Caco-2 (cell line): ENCODE measurements around the gene OTOL1. TPM values are rescaled to one million over a fixed set of nuclear protein-coding genes. Genes with fewer than 3 reads are reported as not detected.

Experiments used
- BruUV-seq: library from RNA; stranded (reverse); fragments of 400-500 nt; replicated peaks from 2 replicates; lab custom pipeline; 2021; lab: Mats Ljungman, UMichigan
- CTCF ChIA-PET: fragments of 300-600 bp; sonication (Branson Sonifier 250); formaldehyde crosslinking; loops from one replicate; lab custom pipeline; 2022; ENCODE audit warnings: antibody characterized with exemption; lab: Charles Lee
- POLR2A ChIA-PET: fragments of 300-600 bp; sonication (Branson Sonifier 250); formaldehyde crosslinking; loops from one replicate; lab custom pipeline; 2022; ENCODE audit warnings: antibody characterized with exemption; lab: Charles Lee
- DNase-seq, 2 experiments: peaks; one replicate each; pipeline versions ENCODE4 v3.0.0 to v3.0.0-alpha.2; 2020 to 2022
- H3K27me3 ChIP-seq: replicated peaks from 2 replicates; pipeline ENCODE4 v1.6.0; 2011; ENCODE audit warnings: low read length; ENCODE audit not compliant: control insufficient read depth, insufficient read depth
- H3K36me3 ChIP-seq: 2 replicates; pipeline ENCODE4 v1.5.1; 2011; ENCODE audit warnings: low read length; ENCODE audit not compliant: control insufficient read depth, insufficient read depth
- H3K4me1 ChIP-seq: fragments of 250-450 bp; sonication (Bioruptor Pico); 2 replicates; pipeline ENCODE4 v1.5.1; 2020; ENCODE audit warnings: mild to moderate bottlenecking
- H3K4me3 ChIP-seq: 2 replicates; pipeline ENCODE4 v1.5.1; 2011; ENCODE audit warnings: low read depth, mild to moderate bottlenecking, control low read depth, low read length
- H3K9me3 ChIP-seq: fragments of 250-450 bp; sonication (Bioruptor Pico); 2 replicates; pipeline ENCODE4 v1.5.1; 2020; ENCODE audit warnings: mild to moderate bottlenecking, moderate library complexity
- H3K27ac Mint-ChIP-seq: one replicate; pipeline ENCODE4 v1.8.0; 2022; ENCODE audit warnings: mixed read lengths; ENCODE audit not compliant: unreplicated experiment
- H3K27me3 Mint-ChIP-seq: one replicate; pipeline ENCODE4 v1.8.0; 2022; ENCODE audit warnings: mixed read lengths; ENCODE audit not compliant: insufficient read depth, unreplicated experiment
- H3K36me3 Mint-ChIP-seq: one replicate; pipeline ENCODE4 v1.8.0; 2022; ENCODE audit warnings: mild to moderate bottlenecking, mixed read lengths; ENCODE audit not compliant: insufficient read depth, unreplicated experiment
- H3K4me1 Mint-ChIP-seq: one replicate; pipeline ENCODE4 v1.8.0; 2022; ENCODE audit warnings: low read depth, mixed read lengths; ENCODE audit not compliant: unreplicated experiment
- H3K4me3 Mint-ChIP-seq: one replicate; pipeline ENCODE4 v1.8.0; 2022; ENCODE audit warnings: mild to moderate bottlenecking, moderate library complexity, mixed read lengths; ENCODE audit not compliant: unreplicated experiment
- H3K9me3 Mint-ChIP-seq: one replicate; pipeline ENCODE4 v1.8.0; 2022; ENCODE audit warnings: mixed read lengths; ENCODE audit not compliant: unreplicated experiment
- CTCF ChIP-seq, 2 experiments: fragments of 200-600 bp in 1 of 2; IDR thresholded peaks; 1 replicate in 1 of 2; 2 replicates in 1 of 2; pipeline versions ENCODE4 v1.5.1 to v1.8.0; 2011 to 2022; ENCODE audit warnings: antibody characterized with exemption in 1 of 2, control low read depth in 1 of 2, inconsistent platforms in 1 of 2, low read depth in 1 of 2, low read length in 1 of 2, mild to moderate bottlenecking in 1 of 2, moderate library complexity in 1 of 2; ENCODE audit not compliant: insufficient read depth in 1 of 2, severe bottlenecking in 1 of 2, unreplicated experiment in 1 of 2
- intact Hi-C: fragments of 100-400 bp; cut with micrococcal nuclease; formaldehyde crosslinking; loops from one replicate; pipeline ENCODE4 v1.10.0; 2022; ENCODE audit not compliant: unreplicated experiment
- total RNA-seq: library from RNA; stranded (reverse); gene quantifications from 2 replicates; pipeline ENCODE4 v1.2.3, GENCODE V29; 2022

Gene OTOL1
- total RNA-seq, 1 experiment from 2014 or later, result not detected

- no peak overlapping the region for H3K4me3 Mint-ChIP-seq
These were observed 44.0 kb downstream of the OTOL1 start for GRCh38 chr3:161540594-161540993.

GRCh38 chr3:161545824-161546223 lies 49.2 kb downstream of the OTOL1 start:
- POLR2A ChIA-PET, result no interaction called here
- Mint-ChIP-seq H3K4me1 (no peaks in the 10 kb centered on the region), H3K4me3 (no peak overlapping the region), H3K9me3 (no peaks in the 10 kb centered on the region), H3K27ac (no peak overlapping the region), H3K36me3 (no peaks in the 10 kb centered on the region), H3K27me3 (peaks cover 6% of the 10 kb centered on the region)
- H3K36me3 ChIP-seq, result no peaks in the 10 kb centered on the region
- CTCF ChIA-PET, result no interaction called here
- H3K9me3 ChIP-seq, result no peaks in the 10 kb centered on the region
- intact Hi-C loops, result loop anchor here (1.0 to 10.0 kb wide), 2 partner anchors 32 to 749 kb away; no protein-coding TSS in a partner anchor
- no peak for TF ChIP-seq CTCF (IDR thresholded peaks at IDR 0.05; ENCODE audit: insufficient read depth in 1 of 2, low read depth in 1 of 2, low read length in 1 of 2, severe bottlenecking in 1 of 2, unreplicated experiment in 1 of 2)
- DNase-seq, result no peak
- H3K27me3 ChIP-seq, result no peaks in the 10 kb centered on the region
- no TSS peak for BruUV-seq
- H3K4me3 ChIP-seq, result no peak overlapping the region
- no peaks in the 10 kb centered on the region for H3K4me1 ChIP-seq

More at GRCh38 chr3:161540594-161540993, 44.0 kb downstream of the OTOL1 start:
- Histone ChIP-seq H3K27me3 (no peaks in the 10 kb centered on the region), H3K4me1 (no peaks in the 10 kb centered on the region), H3K36me3 (no peaks in the 10 kb centered on the region), H3K9me3 (no peaks in the 10 kb centered on the region), H3K4me3 (no peak overlapping the region)
- Mint-ChIP-seq H3K36me3 (no peaks in the 10 kb centered on the region), H3K4me1 (no peaks in the 10 kb centered on the region), H3K27me3 (no peaks in the 10 kb centered on the region), H3K27ac (no peak overlapping the region), H3K9me3 (no peaks in the 10 kb centered on the region)
- TF ChIP-seq CTCF (IDR thresholded peaks at IDR 0.05; ENCODE audit: insufficient read depth in 1 of 2, low read depth in 1 of 2, low read length in 1 of 2, severe bottlenecking in 1 of 2, unreplicated experiment in 1 of 2), result no peak
- ChIA-PET CTCF (no interaction called here), POLR2A (no interaction called here)
- no TSS peak for BruUV-seq
- intact Hi-C loops, result loop anchor here (10.0 kb wide), 1 partner anchor 754 kb away; no protein-coding TSS in a partner anchor
- DNase-seq, result no peak

GRCh38 chr3:161548301-161548700 lies 51.7 kb downstream of the OTOL1 start:
- POLR2A ChIA-PET, result no interaction called here
- Histone ChIP-seq H3K36me3 (no peaks in the 10 kb centered on the region), H3K4me3 (no peak overlapping the region), H3K27me3 (no peaks in the 10 kb centered on the region), H3K4me1 (no peaks in the 10 kb centered on the region), H3K9me3 (no peaks in the 10 kb centered on the region)
- CTCF ChIA-PET, result no interaction called here
- TF ChIP-seq CTCF (IDR thresholded peaks at IDR 0.05; ENCODE audit: insufficient read depth in 1 of 2, low read depth in 1 of 2, low read length in 1 of 2, severe bottlenecking in 1 of 2, unreplicated experiment in 1 of 2), result no peak
- no peak overlapping the region for H3K27ac Mint-ChIP-seq
- no peaks in the 10 kb centered on the region for H3K4me1 Mint-ChIP-seq
- H3K27me3 Mint-ChIP-seq, result peaks cover 9% of the 10 kb centered on the region
- no TSS peak for BruUV-seq
- intact Hi-C loops, result loop anchor here (10.0 kb wide), 1 partner anchor 746 kb away; no protein-coding TSS in a partner anchor
- no peaks in the 10 kb centered on the region for H3K36me3 Mint-ChIP-seq
- H3K4me3 Mint-ChIP-seq, result no peak overlapping the region
- no peak for DNase-seq
- H3K9me3 Mint-ChIP-seq, result no peaks in the 10 kb centered on the region
